Renal cortex interstitium (tissue), 11 donors: ENCODE data around the gene MCTP2. TPM values are rescaled to one million over a fixed set of nuclear protein-coding genes. Genes with fewer than 3 reads are reported as not detected.

Experiments
- DNase-seq, 11 donors: peaks; one replicate each; pipeline ENCODE4 v3.0.0-alpha.2; 2013; ENCODE audit warnings: low read depth in 9 of 11, low spot score in 4 of 11; ENCODE audit errors: extremely low read depth in 1 of 11
- polyA plus RNA-seq, 3 donors: library from polyadenylated mRNA; unstranded; fragments of 120-200 nt; gene quantifications; one replicate each; pipeline ENCODE4 v1.2.1, GENCODE V29; 2013; ENCODE audit not compliant: insufficient read length in 3 of 3

MCTP2 gene
- polyA plus RNA-seq, 3 donors = 18.0 to 22.0 (median 21.8) TPM

- DNase-seq = no peak
These were observed 139.0 kb downstream of the MCTP2 start for GRCh38 chr15:94370206-94370935.

GRCh38 chr15:94370936-94371285 is 139.6 kb downstream of the MCTP2 start:
- no peak for DNase-seq

- no peak for DNase-seq
These were observed 141.5 kb downstream of the MCTP2 start for GRCh38 chr15:94372821-94373220.

GRCh38 chr15:94375997-94376396 is 144.6 kb downstream of the MCTP2 start:
- DNase-seq = no peak

GRCh38 chr15:94379986-94380385 is 148.6 kb downstream of the MCTP2 start:
- DNase-seq = no peak

- no peak for DNase-seq
These were observed 149.4 kb downstream of the MCTP2 start for GRCh38 chr15:94380798-94381197.

- no peak for DNase-seq
These were observed 150.0 kb downstream of the MCTP2 start for GRCh38 chr15:94381384-94381783.

- no peak for DNase-seq
These were observed 151.7 kb downstream of the MCTP2 start for GRCh38 chr15:94383041-94383440.

- no peak for DNase-seq
These were observed 152.3 kb downstream of the MCTP2 start for GRCh38 chr15:94383706-94384105.

GRCh38 chr15:94385441-94385840 is 154.1 kb downstream of the MCTP2 start:
- no peak for DNase-seq

- DNase-seq = no peak
These were observed 155.0 kb downstream of the MCTP2 start for GRCh38 chr15:94386351-94386750.

- DNase-seq = no peak
These were observed 156.1 kb downstream of the MCTP2 start for GRCh38 chr15:94387442-94387841.

- no peak for DNase-seq
These were observed 156.6 kb downstream of the MCTP2 start for GRCh38 chr15:94387849-94388441.

- no peak for DNase-seq
These were observed 164.3 kb downstream of the MCTP2 start for GRCh38 chr15:94395640-94396039.

- no peak for DNase-seq
These were observed 166.0 kb downstream of the MCTP2 start for GRCh38 chr15:94397337-94397736.

GRCh38 chr15:94398001-94398400 is 166.6 kb downstream of the MCTP2 start:
- no peak for DNase-seq

- no peak for DNase-seq
These were observed 169.4 kb downstream of the MCTP2 start for GRCh38 chr15:94400526-94401298.

GRCh38 chr15:94403331-94403730 is 172.0 kb downstream of the MCTP2 start:
- DNase-seq = no peak

- DNase-seq = no peak
These were observed 173.4 kb downstream of the MCTP2 start for GRCh38 chr15:94404733-94405283.

GRCh38 chr15:94411285-94411684 is 179.9 kb downstream of the MCTP2 start:
- peak in 1 of 11 donors; percentile 38 for DNase-seq
